Lung (tissue), 12 donors: ENCODE data around the gene LYPD4. TPM values are rescaled to one million over a fixed set of nuclear protein-coding genes. Genes with fewer than 3 reads are reported as not detected.

Experiments
- ATAC-seq: fragments of 200-7000 bp; cut with Tn5 transposase; one replicate; pipeline ENCODE4 v1.9.1; 2020; ENCODE audit warnings: moderate number of reproducible peaks; ENCODE audit not compliant: insufficient read depth, low FRiP score
- DNase-seq, 3 donors: peaks; one replicate each; pipeline ENCODE4 v3.0.0-alpha.2; 2013 to 2017
- H3K27ac ChIP-seq, 2 donors: one replicate each; pipeline ENCODE4 v1.5.1; 2013; ENCODE audit warnings: mild to moderate bottlenecking in 2 of 2, moderate library complexity in 2 of 2, control low read depth in 1 of 2, inconsistent platforms in 1 of 2, low read depth in 1 of 2, low read length in 1 of 2
- H3K27me3 ChIP-seq, 3 donors: one replicate each; pipeline ENCODE4 v1.5.1; 2013; ENCODE audit warnings: low read length in 2 of 3; ENCODE audit not compliant: control insufficient read depth in 3 of 3, insufficient read depth in 3 of 3
- H3K36me3 ChIP-seq, 4 donors: one replicate each; pipeline ENCODE4 v1.5.1; 2013; ENCODE audit warnings: low read length in 4 of 4, mild to moderate bottlenecking in 1 of 4, moderate library complexity in 1 of 4; ENCODE audit not compliant: control insufficient read depth in 4 of 4, insufficient read depth in 4 of 4
- H3K4me1 ChIP-seq, 5 donors: one replicate each; pipeline ENCODE4 v1.5.1; 2013; ENCODE audit warnings: low read length in 5 of 5, mild to moderate bottlenecking in 2 of 5, moderate library complexity in 1 of 5; ENCODE audit not compliant: control insufficient read depth in 5 of 5, insufficient read depth in 5 of 5
- H3K4me3 ChIP-seq: one replicate; pipeline ENCODE4 v1.5.1; 2013; ENCODE audit warnings: mild to moderate bottlenecking, control low read depth, moderate library complexity
- H3K9ac ChIP-seq, 2 donors: one replicate each; pipeline ENCODE4 v1.5.1; 2013; ENCODE audit warnings: low read length in 2 of 2, control low read depth in 1 of 2; ENCODE audit not compliant: insufficient read depth in 1 of 2
- H3K9me3 ChIP-seq, 4 donors: one replicate each; pipeline ENCODE4 v1.5.1; 2013; ENCODE audit warnings: low read length in 3 of 4, mild to moderate bottlenecking in 1 of 4, moderate library complexity in 1 of 4; ENCODE audit not compliant: control insufficient read depth in 4 of 4, insufficient read depth in 3 of 4
- CTCF ChIP-seq: IDR thresholded peaks from 2 replicates; pipeline ENCODE4 v1.5.1; 2012; ENCODE audit warnings: mild to moderate bottlenecking; ENCODE audit errors: control extremely low read depth, extremely low read depth
- WGBS, 2 donors: extraction: QIAGEN DNeasy Blood & Tissue Kit; methylation state at CpG; one replicate each; pipeline ENCODE4 v1.1.7; 2013; 5-methylcytosine and 5-hydroxymethylcytosine counted together
- polyA plus RNA-seq, 2 donors: library from polyadenylated mRNA; stranded (reverse); fragments of 200-250 nt; gene quantifications; one replicate each; pipeline ENCODE4 v1.2.1, GENCODE V29; 2013
- total RNA-seq, 2 donors: library from RNA; depleted of rRNA in 1 of 2; stranded (reverse); fragments of >200 nt in 1 of 2; gene quantifications; one replicate each; pipeline ENCODE4 v1.2.1, GENCODE V29; 2014 to 2021
- donor health status: control.
- donor health status: control.
- donor health status: Bipolar disorder and iron deficiency.
- donor health status: healthy.
- donor health status: DM: yes; HTN: yes; CAD: no.

The LYPD4 gene
- total and polyA plus RNA-seq, 4 donors, result not detected

DNA sequence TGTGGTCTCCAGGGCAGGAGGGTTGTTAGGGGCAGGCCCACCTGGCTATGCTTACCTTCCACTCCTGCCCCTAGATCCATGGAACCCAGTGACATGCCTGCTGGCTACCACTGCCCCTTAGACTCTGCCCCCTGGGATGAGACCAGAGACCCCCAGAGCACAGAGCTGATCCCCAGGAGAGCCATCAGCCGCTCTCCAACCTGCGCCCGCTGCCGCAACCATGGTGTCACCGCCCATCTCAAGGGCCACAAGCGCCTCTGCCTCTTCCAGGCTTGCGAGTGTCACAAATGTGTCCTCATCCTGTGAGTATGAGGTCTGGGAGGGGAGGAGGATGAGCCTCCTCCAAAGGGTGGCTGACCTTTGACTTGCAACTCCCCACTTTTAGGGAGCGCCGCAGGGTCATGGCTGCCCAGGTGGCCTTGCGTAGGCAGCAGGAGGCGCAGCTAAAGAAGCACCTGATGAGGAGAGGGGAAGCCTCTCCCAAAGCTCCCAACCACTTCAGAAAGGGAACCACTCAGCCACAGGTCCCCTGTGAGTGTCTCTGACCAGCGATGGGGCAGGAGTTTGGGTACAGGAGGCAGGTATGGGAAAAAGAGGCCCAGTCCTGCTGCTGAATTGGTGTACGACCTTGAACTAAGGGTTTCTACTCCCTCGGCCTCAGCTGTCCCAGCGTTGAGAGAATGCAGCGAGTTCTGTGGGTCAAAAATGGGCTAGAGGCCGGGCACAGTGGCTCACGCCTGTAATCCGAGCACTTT is 3.0 kb upstream of the LYPD4 start:
- Histone ChIP-seq H3K4me1 (no peaks in the 10 kb centered on the region), H3K9ac (no peak overlapping the region), H3K9me3 (peaks cover 0 to 3% (median 0%) of the 10 kb centered on the region in 4 donors), H3K36me3 (no peaks in the 10 kb centered on the region), H3K27ac (no peak overlapping the region), H3K27me3 (peaks cover 0 to 8% (median under 1%) of the 10 kb centered on the region in 3 donors), H3K4me3 (no peak overlapping the region)
- 91 to 92% methylated on average over 19 of the region's 19 CpGs for WGBS, 2 donors
- TF ChIP-seq CTCF, result no peak
- ATAC-seq, result no peak
- no peak for DNase-seq

DNA sequence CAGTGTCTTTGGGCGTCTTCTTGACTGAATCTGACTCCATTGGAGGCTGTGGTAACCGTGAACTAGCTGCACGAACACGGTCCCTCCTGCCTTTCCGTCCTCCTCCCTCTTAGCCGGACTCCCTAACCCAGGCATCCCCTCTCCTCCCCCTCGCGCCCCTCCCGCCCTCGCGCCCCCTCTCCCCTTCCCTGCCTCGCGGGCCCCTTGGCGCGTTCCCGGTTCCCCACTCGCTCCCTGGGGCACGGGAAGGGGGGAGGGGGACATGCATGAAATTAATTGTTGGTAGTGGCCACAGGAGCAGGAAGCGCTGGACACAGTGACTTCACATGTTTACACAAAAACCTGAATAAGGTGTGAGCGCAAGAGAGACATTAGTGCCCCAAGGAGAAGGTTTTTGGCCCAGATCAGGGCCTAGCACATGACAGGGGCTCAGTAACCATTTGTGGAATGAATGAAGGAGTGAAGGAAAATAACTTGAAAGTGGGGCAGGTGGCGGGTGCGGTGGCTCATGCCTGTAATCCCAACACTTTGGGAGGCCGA is 638 bp upstream of the LYPD4 start:
- Histone ChIP-seq H3K9me3 (peaks cover 0 to 3% (median 0%) of the 10 kb centered on the region in 4 donors), H3K36me3 (no peaks in the 10 kb centered on the region), H3K27ac (no peak overlapping the region), H3K27me3 (peaks cover 0 to 5% (median 0%) of the 10 kb centered on the region in 3 donors), H3K4me3 (no peak overlapping the region), H3K4me1 (no peaks in the 10 kb centered on the region), H3K9ac (no peak overlapping the region)
- DNase-seq (no peak), ATAC-seq (no peak)
- WGBS, 2 donors, result 81 to 94% methylated on average over 17 to 23 of the region's 23 CpGs
- no peak for TF ChIP-seq CTCF

GRCh38 chr19:41845001-41845050 is 343 bp upstream of the LYPD4 start, which contains the start of gene DMRTC2:
TSS of gene DMRTC2 (plus strand) at chr19:41845042. CDS start at chr19:41847429, 2,387 bp downstream.
- WGBS, 2 donors, result 93 to 94% methylated on average over 3 of the region's 3 CpGs
- Histone ChIP-seq H3K27ac (no peak within 1 kb of the TSS), H3K4me1 (no peaks in the 10 kb centered on the region), H3K36me3 (no peaks in the 10 kb centered on the region), H3K27me3 (peaks cover 0 to 5% (median 0%) of the 10 kb centered on the region in 3 donors), H3K4me3 (no peak within 1 kb of the TSS), H3K9me3 (peaks cover 0 to 3% (median 0%) of the 10 kb centered on the region in 4 donors), H3K9ac (no peak within 1 kb of the TSS)
- no peak for TF ChIP-seq CTCF
- DNase-seq, result no peak
- no peak for ATAC-seq

- H3K9ac ChIP-seq, result no peak overlapping the region
- no peak overlapping the region for H3K4me3 ChIP-seq
- no peaks in the 10 kb centered on the region for H3K4me1 ChIP-seq
- peaks cover 0 to 3% (median 0%) of the 10 kb centered on the region in 4 donors for H3K9me3 ChIP-seq
- ATAC-seq (no peak), DNase-seq (no peak)
- WGBS, 2 donors, result 63 to 64% methylated on average over 7 of the region's 7 CpGs
- no peaks in the 10 kb centered on the region for H3K36me3 ChIP-seq
- no peak for TF ChIP-seq CTCF
- no peak overlapping the region for H3K27ac ChIP-seq
- H3K27me3 ChIP-seq, result peaks cover 0 to 6% (median 0%) of the 10 kb centered on the region in 3 donors
Measured at GRCh38 chr19:41843371-41843770, 1.1 kb downstream of the LYPD4 start.
